Caki2 (cell line): Measurements from ENCODE around the gene ABCD2. TPM values are rescaled to one million over a fixed set of nuclear protein-coding genes. Genes with fewer than 3 reads are reported as not detected.
A peak's percentile ranks its signal among the peaks of the same experiment; 100 is the strongest.
"Not testable (repeated sequence)": the region's sequence is repeated elsewhere in the genome, so short reads cannot be mapped to it uniquely, and the experiment has no call there.

Experiments
- DNase-seq: peaks from one replicate; pipeline ENCODE4 v3.0.0-alpha.2; 2015; ENCODE audit warnings: low read depth
- in situ Hi-C: cut with HindIII; loops from 2 replicates; pipeline ENCODE4 v1.10.0; 2016; ENCODE audit warnings: low sequenced_read_pairs, low pct_unique_long_range_greater_than_20kb, mixed read lengths
- total RNA-seq: library from RNA; depleted of rRNA; stranded (reverse); fragments of >200 nt; shearing (Covaris generic); gene quantifications from 2 replicates; pipeline ENCODE4 v1.2.3, GENCODE V29; 2014; ENCODE audit warnings: low replicate concordance; rRNA removed

ABCD2 gene
- total RNA-seq = not detected in 2 replicates

DNA sequence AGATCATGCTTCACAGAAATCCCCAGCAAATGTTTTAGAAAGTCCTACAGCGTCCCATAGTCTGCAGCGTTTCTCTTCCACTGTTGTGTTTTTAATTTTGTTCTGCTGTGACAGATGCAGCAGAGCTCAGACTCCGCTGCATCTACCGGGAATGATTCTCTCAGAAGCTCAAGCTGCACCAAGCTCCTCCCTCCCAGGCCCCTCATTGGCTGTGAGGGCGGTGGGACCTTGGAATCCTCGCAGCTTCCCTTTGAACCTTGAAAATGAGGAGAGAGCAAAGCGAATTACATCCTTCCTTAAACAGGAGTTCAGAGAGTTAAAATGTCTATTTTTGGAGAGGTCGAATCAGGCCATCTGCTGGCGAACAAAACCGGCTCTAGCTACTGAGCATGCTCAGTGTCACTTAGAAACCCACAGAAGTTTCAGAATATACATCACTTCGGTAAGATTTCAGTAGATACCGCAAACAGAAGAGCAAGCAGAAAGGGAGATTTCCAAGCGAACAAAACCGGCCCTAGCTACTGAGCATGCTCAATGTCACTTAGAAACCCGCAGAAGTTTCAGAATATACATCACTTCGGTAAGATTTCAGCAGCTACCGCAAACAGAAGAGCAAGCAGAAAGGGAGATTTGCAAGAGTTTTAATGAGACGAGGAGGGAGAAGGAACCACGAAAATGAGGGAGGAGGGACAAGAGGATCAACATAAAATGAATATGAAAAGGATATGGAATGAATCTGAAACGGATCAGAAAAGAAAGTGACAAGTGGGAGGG is at the start of gene ABCD2:
Gene ABCD2 (minus strand): TSS at position 144 of the 774 bp plus-strand sequence. CDS start 188 bp downstream, outside the sequence.
- peak; percentile 74 for DNase-seq
- in situ Hi-C loops = no loop called here

DNA sequence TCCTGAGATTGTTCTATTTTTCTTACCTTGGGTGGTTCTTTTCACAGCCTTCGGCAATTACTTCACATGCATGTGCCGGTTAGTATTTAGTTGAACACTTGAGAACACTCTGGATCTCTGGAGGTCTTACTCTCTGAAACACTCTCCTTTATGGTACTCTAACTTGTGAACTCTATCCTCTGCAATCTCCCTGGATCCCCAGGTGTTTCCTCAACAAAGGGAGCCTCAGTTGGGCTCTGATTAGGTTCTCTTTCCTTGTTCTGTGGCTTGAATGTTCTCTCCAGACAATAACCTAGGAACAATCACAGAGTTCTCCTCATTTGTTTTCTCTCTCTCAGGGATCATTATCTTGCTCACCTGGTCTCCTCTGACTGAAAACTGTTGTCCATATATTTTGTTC is 40.5 kb upstream of the ABCD2 start:
- in situ Hi-C loops = no loop called here
- DNase-seq = no peak

DNA sequence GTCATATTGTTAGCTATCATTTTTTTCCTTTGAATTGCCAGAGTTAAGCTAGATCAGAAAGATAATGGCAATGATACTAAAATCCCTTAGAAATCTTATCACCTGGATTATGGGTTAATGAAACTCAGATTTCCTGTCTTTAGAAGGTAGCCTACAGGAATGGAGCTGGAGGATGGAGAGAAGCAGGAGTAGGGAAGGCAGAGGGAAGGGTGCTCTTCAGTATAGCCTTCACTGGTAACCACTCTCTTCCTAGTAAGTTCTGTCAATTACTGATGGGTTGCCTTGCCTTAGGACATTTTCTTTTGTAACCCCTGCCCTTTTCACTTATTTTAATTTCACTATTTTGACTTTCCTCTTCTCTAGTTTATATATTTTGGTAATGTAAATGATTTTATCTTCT is 27.8 kb upstream of the ABCD2 start:
- in situ Hi-C loops = no loop called here
- no peak for DNase-seq

DNA sequence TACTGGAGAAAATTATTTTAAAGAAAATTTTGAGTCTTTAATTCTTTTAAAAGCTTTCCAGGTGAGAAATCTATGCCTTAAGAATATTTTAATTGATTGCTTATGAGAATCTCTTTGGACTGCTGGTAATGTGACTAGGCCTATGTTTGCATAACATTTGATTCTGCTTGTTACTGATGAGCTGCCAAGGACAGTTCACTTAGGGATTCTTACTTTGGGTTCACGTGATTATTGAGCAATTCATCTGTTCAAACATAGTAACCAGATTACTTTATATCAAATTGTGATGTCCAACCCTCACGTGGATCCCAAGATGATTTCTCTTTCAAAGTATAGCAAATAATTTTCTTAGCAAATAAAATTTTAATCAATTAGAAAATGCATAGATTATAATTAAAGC is 27.4 kb upstream of the ABCD2 start:
- in situ Hi-C loops = no loop called here
- no peak for DNase-seq

DNA sequence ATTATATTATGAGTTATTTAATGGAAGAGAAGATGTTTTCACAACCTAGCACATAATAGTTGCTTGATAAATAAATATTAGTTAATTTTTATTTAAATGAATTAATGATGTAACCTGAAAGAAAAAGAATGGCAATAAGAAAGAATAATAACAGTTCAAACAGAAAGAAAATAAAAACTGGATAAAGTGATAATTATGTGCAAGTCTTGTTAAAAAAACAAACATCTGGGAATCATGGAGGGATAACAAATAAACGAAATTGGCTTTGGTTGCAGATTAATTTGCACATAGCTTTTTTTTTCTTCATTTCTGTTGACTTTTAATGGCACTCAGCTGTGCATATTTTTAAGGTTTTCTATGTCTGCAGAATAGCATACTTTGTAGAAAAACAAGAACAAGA is 23.4 kb upstream of the ABCD2 start:
- in situ Hi-C loops = no loop called here
- DNase-seq = no peak

DNA sequence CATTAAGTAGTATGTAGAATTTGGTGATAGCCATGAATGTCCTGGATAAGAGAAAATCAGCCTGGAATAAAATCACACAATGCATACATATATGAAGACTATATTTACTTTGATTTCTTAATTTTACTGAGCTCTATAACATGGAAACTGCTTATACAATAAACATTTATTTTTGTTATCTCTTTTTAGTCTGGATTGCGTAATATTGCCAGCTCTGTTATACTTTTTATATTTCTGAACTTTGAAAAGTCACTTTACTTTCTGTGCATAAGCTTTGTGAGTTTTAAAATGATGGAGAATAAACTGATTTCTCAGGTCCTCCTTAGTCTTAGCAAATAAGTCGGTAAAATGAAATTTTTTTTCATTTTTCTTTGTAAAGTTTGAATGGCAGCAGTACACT is 19.2 kb upstream of the ABCD2 start:
- in situ Hi-C loops = no loop called here
- DNase-seq = no peak

DNA sequence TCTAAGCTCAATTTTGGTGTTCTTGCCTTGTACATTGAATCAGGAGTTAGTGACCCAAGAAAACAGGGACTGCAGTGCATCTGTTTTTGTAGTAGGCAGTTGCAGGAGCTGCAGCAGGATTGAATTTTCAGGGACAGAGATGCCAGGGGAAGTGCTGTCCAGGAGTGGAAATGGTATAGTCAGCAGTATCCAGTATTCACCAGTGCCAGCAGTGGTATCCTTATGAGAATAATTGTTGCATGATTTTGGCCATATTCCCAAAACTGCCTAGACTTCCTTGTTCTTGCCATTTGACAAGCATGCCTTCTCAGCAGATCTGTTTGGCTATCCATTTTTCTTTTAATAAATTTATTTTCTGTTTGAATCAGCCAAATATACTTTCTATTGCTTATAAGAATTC is 18.6 kb upstream of the ABCD2 start:
- DNase-seq = no peak
- in situ Hi-C loops = no loop called here

DNA sequence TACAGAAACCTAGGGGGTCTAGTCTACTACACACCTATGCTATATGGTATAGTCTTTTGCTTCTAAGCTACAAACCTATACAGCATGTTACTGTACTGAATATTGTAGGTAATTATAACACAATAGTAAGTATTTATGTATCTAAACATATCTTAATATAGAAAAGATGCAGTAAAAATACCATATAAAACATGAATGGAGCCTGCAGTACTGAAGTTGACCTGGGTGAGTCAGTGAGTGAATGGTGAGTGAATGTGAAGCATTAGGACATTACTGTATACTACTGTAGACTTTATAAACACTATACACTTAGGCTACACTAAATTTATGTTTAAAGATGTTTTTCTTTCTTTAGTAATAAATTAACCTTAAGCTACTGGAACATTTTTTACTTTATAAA is 13.1 kb upstream of the ABCD2 start:
- in situ Hi-C loops = no loop called here
- DNase-seq = no peak

DNA sequence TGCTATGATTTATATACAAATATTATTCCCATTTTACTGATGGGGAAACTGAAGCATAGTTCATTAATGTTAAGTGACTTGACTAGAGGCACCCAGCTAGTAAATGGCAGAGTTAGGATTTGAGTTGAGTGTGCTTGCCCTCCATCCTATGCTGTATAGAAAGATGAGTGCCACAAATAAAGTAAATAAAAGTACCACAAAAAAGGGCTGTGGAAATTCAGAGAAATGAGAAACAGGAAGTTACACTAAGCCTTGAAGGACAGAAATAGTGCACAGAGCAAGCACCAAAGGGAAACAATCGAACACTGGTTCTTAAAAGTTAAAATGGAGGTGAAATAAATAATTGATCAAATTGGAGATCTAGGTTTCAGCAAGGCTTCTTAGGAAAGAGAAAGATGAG is 9.2 kb upstream of the ABCD2 start:
- in situ Hi-C loops = no loop called here
- no peak for DNase-seq

DNA sequence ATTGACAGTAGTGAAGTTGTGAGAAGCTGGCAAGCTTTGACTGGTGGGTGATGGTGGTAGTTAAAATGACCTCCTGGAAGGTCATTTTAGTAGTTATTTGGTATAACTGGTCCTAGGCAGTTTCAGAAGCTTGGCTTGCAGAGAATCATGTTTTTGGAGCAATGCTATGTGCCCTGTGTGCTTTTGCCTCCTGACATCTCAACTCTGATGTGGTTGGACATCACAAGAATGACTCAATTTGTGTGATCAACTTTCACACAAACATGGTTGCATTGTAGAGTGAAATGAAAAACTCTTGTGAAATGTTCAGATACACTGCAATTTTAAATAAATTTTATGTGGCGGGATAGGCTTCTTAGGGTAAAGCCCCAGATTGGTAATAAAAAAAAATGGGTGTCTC is 8.3 kb upstream of the ABCD2 start:
- no peak for DNase-seq
- in situ Hi-C loops = no loop called here

DNA sequence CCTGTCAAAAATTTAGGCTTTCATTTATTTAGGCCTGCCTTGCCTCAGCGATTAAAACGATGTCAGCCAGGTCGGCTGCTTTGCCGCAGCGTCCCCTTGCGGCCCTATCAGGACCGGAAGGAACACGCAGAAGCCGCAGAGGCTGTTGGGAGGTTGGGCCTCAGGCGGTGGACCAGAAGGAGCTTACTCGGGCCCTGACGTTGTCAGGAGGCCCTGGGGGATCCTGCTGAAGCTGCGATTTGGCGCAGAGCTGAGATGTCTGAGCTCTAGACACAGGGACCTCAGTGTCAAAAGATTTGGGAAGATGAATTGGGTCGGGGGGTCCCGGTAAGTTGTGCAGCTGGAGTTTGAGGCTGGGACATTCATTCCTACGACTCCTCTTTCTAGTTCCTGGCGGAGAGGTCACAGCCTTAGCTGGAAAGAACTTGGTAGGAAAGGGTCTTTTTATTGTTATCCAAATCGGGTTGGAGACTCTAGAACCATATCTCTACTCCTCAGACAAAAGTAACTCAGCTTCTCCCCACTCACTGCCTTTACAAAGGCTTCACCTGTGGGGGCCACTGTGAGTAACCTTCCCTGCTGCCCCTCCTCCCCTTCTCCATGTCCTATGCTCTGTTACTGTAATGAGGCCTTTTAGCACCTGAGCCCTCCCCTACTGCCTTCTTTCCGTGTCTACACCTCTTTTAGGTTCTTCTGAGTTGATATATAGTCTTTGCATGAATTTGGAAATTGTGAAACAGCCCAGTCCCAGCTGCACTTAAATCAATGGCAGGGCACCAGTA is 6.6 kb upstream of the ABCD2 start:
- DNase-seq = no peak
- in situ Hi-C loops = no loop called here

DNA sequence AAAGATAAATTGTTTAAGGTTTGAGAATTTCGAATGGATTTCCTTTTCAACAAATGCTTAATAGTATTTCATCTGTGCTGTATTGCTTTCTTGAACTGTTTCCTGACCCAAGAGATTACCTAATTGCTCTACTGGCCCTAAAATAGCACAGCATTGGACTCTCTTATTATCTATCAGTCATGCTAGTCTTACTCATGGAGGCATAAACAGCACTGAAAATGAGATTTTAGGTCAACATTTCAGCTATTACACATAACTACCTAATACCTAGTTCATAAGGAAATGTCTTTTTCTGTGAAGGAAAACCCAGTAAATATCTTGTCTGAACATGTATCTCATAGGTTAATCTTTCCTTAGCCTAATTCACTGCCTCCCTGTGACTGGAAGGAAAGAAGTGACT is 4.3 kb upstream of the ABCD2 start:
- DNase-seq = no peak
- in situ Hi-C loops = no loop called here

DNA sequence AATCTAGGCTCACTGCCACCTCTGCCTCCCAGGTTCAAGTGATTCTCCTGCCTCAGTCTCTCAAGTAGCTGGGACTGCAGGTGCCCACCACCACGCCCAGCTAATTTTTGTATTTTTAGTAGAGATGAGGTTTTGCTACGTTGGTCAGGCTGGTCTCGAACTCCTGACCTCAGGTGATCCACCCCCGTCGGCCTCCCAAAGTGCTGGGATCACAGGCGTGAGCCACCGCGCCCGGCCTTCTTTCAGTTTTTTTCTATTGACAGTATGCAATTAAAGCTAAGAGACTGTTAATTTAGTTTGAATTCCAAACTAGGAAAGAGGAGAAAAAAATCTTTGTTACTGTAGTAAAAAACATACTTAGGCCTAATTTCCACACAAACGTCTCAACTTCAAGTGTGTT is 3.6 kb upstream of the ABCD2 start:
- in situ Hi-C loops, DNase-seq: not testable (repeated sequence)

DNA sequence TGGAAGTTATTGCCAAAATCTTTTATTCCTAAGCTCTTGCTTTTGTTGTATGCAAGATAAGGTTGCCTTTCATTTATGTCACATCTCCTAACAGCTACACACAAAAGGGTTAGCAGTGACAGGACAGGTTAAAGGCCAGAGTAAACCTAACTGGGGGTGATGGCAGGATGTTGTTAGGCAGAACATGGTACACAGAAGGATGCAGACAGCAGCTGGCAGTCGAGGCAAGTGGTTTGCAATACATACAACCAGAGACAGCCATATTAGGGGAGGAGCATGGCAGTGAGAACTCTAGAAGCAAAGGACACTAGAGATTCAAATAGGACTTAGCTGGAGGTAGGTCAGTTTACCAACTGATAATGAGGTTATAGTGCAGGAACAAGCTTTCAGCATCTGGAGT is 2.7 kb upstream of the ABCD2 start:
- DNase-seq = no peak
- in situ Hi-C loops = no loop called here

DNA sequence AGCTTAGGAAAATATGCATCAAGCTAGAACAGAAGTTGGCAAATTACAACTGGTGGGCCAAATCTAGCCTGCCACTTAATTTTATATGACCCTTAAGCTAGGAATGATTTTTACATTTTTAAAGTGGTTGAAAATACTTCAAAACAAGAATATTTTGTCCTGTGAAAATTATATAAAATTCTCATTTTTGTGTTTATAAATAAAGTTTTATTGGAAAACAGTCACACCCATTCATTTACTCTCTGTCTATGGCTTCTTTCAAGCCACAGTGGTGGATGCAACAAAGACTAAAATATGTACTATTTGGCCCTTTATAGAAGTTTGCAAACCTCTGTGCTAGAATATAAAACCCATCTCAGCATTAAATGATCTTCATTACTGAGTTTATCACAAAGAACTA is 2.1 kb upstream of the ABCD2 start:
- in situ Hi-C loops = no loop called here

DNA sequence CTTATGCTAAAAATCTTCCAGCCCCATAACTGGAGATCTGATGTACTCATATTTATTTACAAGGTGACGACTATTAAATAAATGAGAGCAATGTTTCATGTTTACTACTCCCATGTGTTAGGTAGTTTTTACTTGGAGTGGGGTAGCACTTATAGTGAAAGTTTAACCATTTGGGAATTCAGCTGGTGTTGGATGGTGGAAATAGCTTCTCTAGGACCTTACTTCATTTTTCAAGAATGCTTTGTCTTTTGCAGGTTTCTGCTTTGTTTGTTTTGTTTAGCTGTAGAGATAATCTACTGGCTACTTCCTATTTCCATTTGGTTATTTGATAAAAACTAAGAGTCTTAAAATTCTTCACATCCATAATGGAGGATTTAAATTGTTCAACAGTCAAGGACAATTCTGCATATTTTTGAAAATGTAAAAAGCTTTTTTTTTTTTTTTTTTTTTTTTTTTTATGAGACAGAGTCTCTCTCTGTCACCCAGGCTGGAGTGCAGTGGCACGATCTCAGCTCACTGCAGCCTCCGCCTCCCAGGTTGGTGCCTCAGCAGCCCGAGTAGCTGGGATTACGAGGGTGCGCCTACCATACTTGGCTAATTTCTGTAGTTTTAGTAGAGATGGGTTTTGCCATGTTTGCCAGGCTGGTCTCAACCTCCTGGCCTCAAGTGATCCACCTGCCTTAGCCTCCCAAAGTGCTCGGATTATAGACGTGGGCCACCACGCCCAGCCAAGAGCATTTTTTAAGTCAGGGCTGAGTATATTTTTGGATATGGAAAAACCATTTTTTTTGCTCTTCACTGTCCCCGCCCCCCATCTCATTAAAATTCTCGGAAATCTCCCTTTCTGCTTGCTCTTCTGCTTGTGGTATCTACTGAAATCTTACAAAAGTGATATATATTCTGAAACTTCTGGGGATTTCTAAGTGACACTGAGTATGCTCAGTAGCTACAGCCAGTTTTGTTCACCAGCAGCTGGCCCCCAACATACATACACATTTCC is 1.4 kb upstream of the ABCD2 start:
- no peak for DNase-seq
- in situ Hi-C loops = no loop called here

More for the DNA sequence above, 2.1 kb upstream of the ABCD2 start:
- no peak for DNase-seq

DNA sequence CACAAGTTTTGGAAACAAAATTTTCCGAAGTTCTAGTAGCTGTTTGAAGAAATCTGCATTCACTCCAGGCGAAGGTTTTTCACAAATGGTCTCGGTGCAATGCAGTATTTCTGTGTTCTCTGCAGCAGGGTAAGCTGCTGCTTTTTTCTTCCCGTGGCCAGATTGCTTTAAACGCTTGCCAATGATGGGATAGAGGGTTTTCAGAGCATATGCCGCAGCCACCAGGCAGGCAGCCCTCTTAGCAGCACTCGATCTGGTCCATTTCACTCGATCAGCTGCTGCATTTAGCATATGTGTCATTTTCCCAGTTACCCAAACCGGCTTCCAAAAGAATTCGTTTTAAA is 315 bp downstream of the ABCD2 start:
- DNase-seq = no peak
- in situ Hi-C loops = no loop called here

DNA sequence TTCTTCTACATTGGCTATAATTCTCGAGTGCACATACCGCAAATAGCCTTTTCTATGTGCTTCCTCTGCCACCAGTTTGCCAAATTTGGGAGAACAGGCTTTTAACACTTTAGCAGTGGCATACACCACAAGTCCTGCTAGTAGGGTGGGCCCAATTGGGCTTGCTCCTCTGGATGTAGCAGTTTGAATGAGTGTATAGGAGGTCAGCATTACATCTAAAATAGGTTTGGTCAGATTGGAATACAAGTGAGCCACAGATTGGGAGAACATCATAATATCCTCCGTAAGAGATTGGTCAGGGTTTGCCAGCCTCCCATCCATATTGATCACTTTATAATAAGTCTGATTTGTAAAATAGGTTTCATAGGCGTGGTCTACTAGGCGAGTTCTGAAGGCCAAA is 902 bp downstream of the ABCD2 start:
- in situ Hi-C loops = no loop called here
- no peak for DNase-seq

DNA sequence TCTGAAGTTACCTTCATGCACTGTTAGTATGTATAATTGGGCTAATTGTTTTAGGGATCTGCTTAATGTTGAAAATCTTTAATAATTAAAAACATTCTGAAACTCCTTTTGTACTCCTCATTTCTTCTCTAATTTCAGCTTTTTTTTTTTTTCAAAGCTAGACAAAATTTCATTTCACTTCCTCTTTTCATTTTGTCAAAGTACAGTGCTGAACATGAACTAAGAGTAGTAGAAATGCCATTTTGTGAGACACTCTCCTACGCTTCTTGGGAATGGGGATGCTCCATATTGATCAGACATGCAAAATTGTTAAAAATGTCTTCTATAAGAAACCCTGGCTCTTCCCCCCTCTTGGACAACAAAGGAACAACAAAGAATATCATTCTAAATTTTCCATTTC is 1.7 kb downstream of the ABCD2 start:
- no peak for DNase-seq
- in situ Hi-C loops = no loop called here
